Panc1 (cell line): ENCODE data around the gene ACTR6.

Experiments used
- POLR2AphosphoS5 ChIP-seq: IDR thresholded peaks from 2 replicates; pipeline ENCODE4 v1.6.1; 2012; ENCODE audit warnings: mild to moderate bottlenecking, low read depth, low read length, moderate library complexity
- SIN3A ChIP-seq: IDR thresholded peaks from 2 replicates; pipeline ENCODE4 v1.6.1; 2012; ENCODE audit warnings: low read depth, mild to moderate bottlenecking, low read length, moderate library complexity, borderline replicate concordance; ENCODE audit not compliant: insufficient read depth
- TF ChIP-seq, protein P1 (sequence below): fragments of 450-650 bp; IDR thresholded peaks from 2 replicates; pipeline ENCODE4 v1.5.1; 2017; ENCODE audit warnings: mild to moderate bottlenecking
- TF ChIP-seq, protein P2 (sequence below), 2 experiments: IDR thresholded peaks; 2 replicates each; pipeline ENCODE4 v1.6.1; 2011 to 2012; ENCODE audit warnings: low read depth in 2 of 2, control low read depth in 1 of 2, low read length in 1 of 2, mild to moderate bottlenecking in 1 of 2, moderate library complexity in 1 of 2; ENCODE audit not compliant: insufficient read depth in 1 of 2

DNA sequence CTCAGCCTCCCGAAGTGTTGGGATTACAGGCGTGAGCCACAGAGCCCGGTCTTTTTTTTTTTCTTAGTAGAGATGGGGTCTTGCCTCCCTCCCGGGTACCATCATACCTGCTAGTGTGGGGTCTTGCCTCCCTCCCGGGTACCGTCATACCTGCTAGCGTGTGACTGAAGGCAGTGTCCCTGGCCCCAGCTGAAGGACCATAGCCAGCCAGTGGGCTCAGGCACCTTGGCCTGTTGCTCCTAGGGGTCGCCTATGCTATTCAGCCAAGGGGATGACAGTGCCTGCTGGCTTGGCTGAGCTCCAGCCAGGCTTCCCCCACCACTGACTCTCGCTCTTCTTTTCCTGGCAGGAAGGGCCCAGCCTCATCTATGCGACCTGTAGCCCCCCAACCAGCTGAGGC lies 47.5 kb upstream of the ACTR6 start:
- TF ChIP-seq, protein P1, sequence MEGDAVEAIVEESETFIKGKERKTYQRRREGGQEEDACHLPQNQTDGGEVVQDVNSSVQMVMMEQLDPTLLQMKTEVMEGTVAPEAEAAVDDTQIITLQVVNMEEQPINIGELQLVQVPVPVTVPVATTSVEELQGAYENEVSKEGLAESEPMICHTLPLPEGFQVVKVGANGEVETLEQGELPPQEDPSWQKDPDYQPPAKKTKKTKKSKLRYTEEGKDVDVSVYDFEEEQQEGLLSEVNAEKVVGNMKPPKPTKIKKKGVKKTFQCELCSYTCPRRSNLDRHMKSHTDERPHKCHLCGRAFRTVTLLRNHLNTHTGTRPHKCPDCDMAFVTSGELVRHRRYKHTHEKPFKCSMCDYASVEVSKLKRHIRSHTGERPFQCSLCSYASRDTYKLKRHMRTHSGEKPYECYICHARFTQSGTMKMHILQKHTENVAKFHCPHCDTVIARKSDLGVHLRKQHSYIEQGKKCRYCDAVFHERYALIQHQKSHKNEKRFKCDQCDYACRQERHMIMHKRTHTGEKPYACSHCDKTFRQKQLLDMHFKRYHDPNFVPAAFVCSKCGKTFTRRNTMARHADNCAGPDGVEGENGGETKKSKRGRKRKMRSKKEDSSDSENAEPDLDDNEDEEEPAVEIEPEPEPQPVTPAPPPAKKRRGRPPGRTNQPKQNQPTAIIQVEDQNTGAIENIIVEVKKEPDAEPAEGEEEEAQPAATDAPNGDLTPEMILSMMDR: no peak
- TF ChIP-seq POLR2AphosphoS5 (no peak), SIN3A (no peak)
- TF ChIP-seq, protein P2, sequence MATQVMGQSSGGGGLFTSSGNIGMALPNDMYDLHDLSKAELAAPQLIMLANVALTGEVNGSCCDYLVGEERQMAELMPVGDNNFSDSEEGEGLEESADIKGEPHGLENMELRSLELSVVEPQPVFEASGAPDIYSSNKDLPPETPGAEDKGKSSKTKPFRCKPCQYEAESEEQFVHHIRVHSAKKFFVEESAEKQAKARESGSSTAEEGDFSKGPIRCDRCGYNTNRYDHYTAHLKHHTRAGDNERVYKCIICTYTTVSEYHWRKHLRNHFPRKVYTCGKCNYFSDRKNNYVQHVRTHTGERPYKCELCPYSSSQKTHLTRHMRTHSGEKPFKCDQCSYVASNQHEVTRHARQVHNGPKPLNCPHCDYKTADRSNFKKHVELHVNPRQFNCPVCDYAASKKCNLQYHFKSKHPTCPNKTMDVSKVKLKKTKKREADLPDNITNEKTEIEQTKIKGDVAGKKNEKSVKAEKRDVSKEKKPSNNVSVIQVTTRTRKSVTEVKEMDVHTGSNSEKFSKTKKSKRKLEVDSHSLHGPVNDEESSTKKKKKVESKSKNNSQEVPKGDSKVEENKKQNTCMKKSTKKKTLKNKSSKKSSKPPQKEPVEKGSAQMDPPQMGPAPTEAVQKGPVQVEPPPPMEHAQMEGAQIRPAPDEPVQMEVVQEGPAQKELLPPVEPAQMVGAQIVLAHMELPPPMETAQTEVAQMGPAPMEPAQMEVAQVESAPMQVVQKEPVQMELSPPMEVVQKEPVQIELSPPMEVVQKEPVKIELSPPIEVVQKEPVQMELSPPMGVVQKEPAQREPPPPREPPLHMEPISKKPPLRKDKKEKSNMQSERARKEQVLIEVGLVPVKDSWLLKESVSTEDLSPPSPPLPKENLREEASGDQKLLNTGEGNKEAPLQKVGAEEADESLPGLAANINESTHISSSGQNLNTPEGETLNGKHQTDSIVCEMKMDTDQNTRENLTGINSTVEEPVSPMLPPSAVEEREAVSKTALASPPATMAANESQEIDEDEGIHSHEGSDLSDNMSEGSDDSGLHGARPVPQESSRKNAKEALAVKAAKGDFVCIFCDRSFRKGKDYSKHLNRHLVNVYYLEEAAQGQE (IDR thresholded peaks at IDR 0.05; ENCODE audit: insufficient read depth in 1 of 2, low read depth in 2 of 2, low read length in 1 of 2): no peak
